ENCODE measurements around the gene C4orf50.

C4orf50 gene

GRCh38 chr4:6043843-6044242, 25.6 kb upstream of the C4orf50 start:
- no peak for DNase-seq (ENCODE audit: low read depth)

GRCh38 chr4:6043188-6043587, 25.0 kb upstream of the C4orf50 start:
- DNase-seq (ENCODE audit: low read depth) = no peak

DNA sequence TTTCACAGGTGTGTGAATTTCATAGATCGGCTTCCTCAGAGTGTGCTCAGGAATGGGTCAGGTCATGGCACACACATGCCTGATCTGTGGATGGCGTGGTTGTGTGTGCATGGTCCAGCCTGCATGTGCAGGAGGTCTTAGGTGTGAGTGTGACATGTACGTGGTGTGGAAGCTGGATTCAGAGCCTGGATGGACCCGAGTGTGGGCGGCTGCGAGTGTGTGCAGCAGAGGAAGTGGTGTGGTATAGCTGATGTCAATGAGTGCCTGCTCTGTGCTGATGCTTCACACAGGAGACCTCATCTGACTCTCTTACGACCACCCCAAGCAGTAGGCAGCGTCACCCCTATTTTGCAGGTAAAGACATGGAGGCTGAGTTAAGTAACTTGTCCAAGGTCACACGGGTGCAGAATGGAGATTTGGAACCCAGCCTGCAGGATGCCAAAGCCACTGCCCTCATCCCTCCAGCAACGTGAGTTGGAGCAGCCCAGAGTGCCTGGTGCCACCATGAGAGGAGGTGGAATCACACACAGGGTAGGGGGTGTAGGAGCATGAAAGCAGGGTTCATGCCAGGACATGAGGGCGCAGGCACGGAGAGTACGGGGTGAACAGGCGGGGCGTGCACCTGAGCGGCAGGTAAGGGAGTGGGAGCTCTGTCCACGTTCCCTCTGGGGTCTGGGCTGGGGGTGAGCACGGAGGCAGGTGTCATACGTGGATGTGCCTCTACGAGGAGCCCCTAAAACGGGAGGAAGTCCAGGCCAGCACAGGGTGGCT, 24.2 kb upstream of the C4orf50 start:
- DNase-seq (ENCODE audit: low read depth) = no peak

- no peak for DNase-seq (ENCODE audit: low read depth)
Observed at GRCh38 chr4:6041800-6042199, 23.6 kb upstream of the C4orf50 start.

DNA sequence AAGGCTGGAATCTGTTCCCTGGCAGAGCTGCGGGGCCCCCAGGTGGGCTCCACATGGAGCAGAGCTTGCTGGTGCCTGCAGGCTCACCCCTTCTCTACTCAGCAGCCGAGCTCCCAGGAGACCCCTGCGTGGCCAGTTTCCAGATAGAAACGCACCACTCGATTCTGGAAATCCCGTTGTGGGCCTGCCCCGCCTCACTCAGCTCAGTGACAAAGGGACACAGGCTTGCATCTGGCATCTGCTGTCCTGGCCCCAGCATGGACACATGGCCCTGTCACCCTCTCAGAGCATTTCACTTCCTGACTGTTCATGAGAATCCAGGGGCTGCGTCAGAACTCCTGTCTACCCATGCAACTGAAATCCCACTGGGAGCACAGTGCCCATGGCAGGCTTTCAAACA, 20.5 kb upstream of the C4orf50 start:
- DNase-seq (ENCODE audit: low read depth) = no peak

DNA sequence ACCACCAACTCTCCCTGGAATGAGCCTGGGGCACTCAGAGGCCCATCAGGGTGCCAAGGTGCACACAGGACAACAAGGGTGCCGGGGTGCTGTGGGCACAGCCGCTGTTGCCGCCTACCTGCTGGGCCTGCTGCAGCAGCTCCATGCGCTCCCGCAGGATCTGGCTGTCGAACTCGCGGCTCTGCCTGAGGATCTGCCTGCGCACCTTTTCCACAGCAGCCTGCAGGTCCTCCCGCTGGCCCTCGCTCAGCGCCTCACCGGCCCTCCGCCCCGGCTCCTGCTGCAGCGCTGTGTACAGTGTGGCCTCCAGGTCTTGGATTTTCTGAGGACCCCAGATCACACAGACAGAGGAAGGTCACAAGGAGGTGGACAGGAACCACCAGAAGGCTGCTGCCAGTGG, 17.6 kb upstream of the C4orf50 start:
- no peak for DNase-seq (ENCODE audit: low read depth)

GRCh38 chr4:6033381-6033780, 15.2 kb upstream of the C4orf50 start:
- DNase-seq (ENCODE audit: low read depth) = no peak

DNA sequence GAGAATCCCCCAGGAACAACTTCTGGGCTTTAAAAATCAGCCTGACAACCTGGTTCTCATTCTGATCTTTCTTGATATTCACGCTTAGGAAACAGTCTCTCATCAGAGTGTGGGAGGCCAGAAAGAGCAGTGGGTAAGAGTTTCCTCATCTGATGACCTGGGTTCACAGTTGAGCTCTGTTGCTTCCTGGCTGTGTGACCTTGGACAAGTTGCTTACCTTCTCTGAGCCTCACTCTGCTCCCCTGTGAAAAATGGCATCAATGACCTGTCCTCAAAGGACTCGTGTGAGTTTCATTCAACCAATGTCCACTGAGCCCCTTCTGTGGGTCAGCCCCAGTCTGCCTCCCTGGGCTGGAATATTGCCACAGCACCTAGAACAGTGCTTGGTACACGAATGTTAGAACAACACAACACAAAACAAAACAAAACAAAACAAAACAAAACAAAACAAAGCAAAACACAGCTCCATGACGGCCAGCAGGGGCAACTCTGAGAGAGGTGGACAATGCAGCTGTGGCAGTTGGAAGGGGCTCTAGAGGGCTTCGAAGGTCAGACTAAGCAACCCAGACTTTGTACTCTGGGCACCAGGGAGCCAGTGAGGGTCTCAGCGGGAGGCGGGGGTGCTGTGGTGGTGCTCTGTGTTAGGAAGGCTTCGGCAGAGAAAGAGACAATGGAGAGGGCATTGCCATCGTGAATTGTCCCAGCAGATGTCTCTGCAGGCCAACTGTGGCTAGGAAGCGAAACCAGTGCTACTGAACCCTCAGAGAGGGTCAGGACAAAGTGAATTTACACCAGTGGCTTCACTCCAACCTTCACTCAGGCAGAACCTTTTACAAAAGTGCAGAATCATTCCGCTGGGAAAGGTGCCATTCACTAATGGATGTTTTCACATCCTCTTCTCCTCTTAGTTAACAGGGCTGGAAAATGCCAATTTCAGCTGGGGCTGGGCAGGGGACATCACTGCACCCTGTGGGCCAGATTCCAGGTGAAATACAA, 14.3 kb upstream of the C4orf50 start:
- no peak for DNase-seq (ENCODE audit: low read depth)

DNA sequence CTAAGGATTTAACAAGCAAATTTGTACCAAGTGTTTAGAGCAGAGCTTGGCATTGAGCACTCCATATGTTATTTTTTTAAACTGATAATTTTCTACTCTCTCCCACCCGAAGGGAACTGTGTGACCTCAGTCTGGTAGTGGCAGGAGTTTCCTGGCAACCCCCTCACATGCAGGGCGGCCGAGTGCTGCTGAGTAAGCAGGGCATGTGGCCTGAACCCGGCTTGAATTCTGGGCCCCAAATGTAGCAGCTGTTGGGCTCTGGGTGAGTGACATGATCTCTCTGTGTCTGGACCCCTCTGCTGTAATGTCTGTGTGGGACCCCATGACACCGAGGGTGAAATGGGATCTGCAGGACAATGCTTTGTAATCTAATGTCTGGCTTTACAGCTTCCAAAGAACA, 13.6 kb upstream of the C4orf50 start:
- DNase-seq (ENCODE audit: low read depth) = no peak

DNA sequence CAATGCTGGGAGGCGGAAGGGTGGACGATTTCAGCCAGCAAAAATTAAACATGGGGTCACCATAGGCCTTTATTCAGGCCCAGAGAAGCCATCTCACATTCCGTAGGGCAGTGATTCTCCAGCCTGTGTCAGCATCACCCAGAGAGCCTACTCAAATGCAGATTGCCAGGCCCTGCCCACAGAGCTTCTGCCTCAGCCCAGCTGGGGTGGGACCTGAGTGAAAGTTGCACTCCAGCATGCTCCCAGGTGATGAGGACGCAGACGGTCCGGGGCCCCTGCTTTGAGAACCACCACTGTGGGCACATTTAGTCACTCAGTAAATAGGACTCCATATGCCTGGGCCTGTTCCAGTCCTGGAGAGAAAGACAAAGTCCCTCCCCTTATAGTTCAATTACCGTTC, 12.4 kb upstream of the C4orf50 start:
- no peak for DNase-seq (ENCODE audit: low read depth)

- no peak for DNase-seq (ENCODE audit: low read depth)
Observed at GRCh38 chr4:6029254-6029653, 11.0 kb upstream of the C4orf50 start.

DNA sequence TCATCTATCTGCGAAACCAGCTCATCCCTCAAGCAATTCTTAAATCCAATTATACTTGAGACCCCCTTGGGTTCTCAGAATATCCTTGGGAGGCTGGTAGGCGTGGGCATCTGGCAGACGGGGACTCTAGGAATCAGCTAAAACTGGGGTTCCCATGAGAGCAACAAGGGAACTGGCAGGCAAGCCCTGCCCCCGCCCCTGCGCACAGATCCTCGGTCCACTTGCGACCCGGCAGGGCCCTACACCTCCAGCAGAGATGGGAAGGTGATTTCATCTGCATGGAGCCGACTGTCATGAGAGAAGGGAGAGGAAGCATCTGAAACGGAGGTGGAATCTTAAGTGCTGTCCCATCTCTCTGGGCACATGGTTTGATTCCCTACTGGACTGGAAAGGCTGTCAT, 9.9 kb upstream of the C4orf50 start:
- no peak for DNase-seq (ENCODE audit: low read depth)

GRCh38 chr4:6027392-6027791, 9.2 kb upstream of the C4orf50 start:
- DNase-seq (ENCODE audit: low read depth) = no peak

GRCh38 chr4:6024313-6024960, 6.2 kb upstream of the C4orf50 start:
- DNase-seq (ENCODE audit: low read depth) = no peak

DNA sequence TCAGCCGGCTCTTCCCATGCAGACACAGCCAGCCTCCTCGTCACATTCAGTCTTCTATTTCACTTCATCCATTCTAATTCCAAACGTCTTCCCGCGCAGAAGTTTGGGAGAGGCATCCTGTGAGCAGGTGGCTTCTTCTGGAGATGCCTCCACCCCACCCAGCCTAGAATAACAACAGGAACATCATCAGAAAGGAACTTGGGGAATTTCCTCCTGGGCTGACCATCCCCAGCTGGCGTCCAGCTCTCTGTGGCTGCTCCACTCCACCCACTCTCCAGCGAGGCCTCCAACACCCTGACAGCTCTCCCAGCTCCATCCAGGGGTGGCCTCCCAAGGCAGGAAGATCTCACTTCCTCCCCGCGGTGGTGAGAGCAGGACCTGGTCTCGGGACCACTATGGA, 5.5 kb upstream of the C4orf50 start:
- no peak for DNase-seq (ENCODE audit: low read depth)

- DNase-seq (ENCODE audit: low read depth) = no peak
Observed at GRCh38 chr4:6022607-6023288, 4.5 kb upstream of the C4orf50 start.

- DNase-seq (ENCODE audit: low read depth) = no peak
Observed at GRCh38 chr4:6021831-6022606, 3.8 kb upstream of the C4orf50 start.

DNA sequence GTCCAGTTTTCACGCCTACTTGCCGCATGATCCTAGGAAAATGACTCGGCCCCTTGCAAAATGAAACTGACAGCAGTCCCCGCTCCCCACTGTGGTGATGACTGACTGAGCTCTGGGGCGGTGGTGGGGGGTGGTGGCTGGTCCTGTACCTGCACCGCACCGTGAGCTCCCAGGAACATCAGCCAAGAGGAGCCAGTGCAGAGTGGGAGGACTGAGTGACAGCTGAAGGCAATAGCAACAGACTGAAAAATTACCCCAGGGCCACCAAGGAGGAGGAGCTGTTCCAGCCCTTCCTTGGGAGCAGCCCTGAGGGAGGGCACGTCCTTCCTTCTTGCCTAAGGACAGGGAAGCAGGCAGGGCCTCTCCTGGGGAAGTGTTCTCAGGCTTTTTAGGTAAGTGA, 2.4 kb upstream of the C4orf50 start:
- no peak for DNase-seq (ENCODE audit: low read depth)

DNA sequence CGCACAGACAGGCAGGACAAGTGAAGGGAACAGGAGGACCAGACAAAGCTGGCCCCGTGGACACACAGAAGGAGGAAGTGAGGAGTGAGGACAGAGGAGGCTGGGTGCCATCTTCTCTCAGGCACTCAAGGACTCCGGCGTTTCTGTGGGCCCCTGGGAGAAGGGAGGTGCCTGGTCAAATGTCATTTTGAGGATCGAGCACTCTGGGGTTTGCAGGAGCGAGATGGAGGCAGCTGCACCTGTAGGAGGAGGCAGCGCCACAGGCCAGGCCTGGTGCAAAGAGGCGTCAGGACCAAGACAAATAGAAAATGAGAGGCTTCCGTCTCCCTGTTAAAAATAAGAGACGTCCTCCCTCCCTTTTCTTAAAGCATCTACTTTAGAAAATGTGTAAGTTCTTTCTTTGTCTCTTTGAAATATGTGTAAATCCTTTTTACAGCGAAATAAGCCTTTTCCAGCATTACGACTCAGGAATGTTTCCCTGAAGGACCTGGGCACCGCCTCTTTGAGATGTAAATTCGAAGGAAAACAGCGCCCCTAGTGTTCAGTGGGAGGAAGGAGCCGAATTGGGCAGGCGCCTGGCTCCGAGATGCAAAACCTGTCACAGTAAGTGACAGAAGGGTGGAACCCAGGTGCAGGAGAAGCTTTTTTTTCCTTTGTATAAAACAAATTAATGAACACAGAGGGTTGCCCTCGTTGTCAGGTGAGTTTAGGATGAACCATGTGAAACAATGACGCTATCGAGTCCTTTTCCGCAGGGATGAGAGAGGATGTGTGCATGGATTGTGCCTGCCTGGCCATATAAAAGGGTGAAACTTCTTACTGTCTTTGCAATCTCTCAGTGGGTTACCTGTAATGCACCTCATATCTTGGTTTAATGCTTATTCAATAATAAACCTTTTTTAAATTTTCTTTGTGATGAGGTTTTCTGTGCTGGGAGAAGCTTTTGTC, 1.4 kb upstream of the C4orf50 start:
- DNase-seq (ENCODE audit: low read depth) = no peak

GRCh38 chr4:6017800-6018199, 431 bp downstream of the C4orf50 start:
- no peak for DNase-seq (ENCODE audit: low read depth)
